GM06990 (cell line): Measurements from ENCODE around the gene PQBP1.

ENCODE experiments used
- DNase-seq: peaks from one replicate; pipeline ENCODE4 v3.0.0-alpha.2; 2011; ENCODE audit not compliant: insufficient read length; ENCODE audit errors: extremely low read depth
- H3K27me3 ChIP-seq: replicated peaks from 2 replicates; pipeline ENCODE4 v1.6.0; 2011; ENCODE audit warnings: low read length; ENCODE audit not compliant: control insufficient read depth, insufficient read depth
- H3K36me3 ChIP-seq: 2 replicates; pipeline ENCODE4 v1.5.1; 2011; ENCODE audit warnings: low read length; ENCODE audit not compliant: control insufficient read depth, insufficient read depth
- H3K4me3 ChIP-seq: replicated peaks from 2 replicates; pipeline ENCODE4 v1.5.1; 2011; ENCODE audit warnings: low read depth, mild to moderate bottlenecking, control low read depth, low read length
- TF ChIP-seq, protein P1 (sequence below): IDR thresholded peaks from 2 replicates; pipeline ENCODE4 v1.5.1; 2011; ENCODE audit warnings: low read length, control low read depth, mild to moderate bottlenecking, inconsistent platforms; ENCODE audit not compliant: insufficient read depth, poor library complexity, severe bottlenecking

PQBP1 gene

DNA sequence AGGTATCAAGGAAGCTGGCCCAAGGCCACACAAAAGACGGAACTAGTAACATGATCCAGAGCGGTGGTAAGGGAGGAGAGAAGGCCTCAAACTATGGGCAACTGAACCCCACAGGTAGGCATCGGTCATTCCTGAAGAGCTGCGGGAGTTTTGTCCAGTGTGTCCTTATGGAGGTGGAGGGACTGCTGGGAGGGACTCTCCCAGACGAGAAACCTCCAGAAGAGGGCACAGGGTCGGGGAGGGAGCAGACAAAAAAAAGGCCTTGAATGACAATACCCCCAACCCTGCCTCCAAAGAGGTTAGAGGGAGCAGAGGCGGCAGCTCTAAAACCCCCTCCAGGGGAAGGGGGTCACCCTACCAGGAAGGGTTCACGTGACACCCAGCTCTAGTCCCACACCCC is 6.5 kb downstream of the PQBP1 start:
- Histone ChIP-seq H3K36me3 (peaks cover 8% of the 10 kb centered on the region), H3K27me3 (no peaks in the 10 kb centered on the region), H3K4me3 (no peak overlapping the region)
- DNase-seq, result no peak
- TF ChIP-seq, protein P1, sequence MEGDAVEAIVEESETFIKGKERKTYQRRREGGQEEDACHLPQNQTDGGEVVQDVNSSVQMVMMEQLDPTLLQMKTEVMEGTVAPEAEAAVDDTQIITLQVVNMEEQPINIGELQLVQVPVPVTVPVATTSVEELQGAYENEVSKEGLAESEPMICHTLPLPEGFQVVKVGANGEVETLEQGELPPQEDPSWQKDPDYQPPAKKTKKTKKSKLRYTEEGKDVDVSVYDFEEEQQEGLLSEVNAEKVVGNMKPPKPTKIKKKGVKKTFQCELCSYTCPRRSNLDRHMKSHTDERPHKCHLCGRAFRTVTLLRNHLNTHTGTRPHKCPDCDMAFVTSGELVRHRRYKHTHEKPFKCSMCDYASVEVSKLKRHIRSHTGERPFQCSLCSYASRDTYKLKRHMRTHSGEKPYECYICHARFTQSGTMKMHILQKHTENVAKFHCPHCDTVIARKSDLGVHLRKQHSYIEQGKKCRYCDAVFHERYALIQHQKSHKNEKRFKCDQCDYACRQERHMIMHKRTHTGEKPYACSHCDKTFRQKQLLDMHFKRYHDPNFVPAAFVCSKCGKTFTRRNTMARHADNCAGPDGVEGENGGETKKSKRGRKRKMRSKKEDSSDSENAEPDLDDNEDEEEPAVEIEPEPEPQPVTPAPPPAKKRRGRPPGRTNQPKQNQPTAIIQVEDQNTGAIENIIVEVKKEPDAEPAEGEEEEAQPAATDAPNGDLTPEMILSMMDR, result no peak

DNA sequence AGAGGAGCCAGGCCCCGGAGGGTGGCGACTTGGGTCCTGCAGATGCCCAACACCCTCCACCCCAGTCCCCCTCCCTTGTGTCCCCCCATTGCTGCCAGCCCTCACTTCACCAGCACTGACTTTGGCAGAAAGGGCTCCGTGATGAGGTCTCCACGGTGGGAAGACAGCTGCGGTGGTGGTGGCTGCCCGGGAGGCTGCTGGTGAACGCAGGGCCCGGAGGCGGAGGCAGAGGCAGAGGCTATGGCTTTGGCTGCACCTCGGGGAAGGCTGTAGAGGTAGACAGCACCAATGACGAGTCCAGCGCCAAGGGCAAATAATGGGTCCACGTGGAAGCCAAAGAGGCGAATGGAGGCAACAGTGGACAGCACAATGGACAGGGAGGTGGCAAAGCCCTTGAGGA is 6.9 kb downstream of the PQBP1 start:
- H3K36me3 ChIP-seq, result peaks cover 8% of the 10 kb centered on the region
- no peaks in the 10 kb centered on the region for H3K27me3 ChIP-seq
- no peak for DNase-seq
- TF ChIP-seq, protein P1, result no peak
- no peak overlapping the region for H3K4me3 ChIP-seq

DNA sequence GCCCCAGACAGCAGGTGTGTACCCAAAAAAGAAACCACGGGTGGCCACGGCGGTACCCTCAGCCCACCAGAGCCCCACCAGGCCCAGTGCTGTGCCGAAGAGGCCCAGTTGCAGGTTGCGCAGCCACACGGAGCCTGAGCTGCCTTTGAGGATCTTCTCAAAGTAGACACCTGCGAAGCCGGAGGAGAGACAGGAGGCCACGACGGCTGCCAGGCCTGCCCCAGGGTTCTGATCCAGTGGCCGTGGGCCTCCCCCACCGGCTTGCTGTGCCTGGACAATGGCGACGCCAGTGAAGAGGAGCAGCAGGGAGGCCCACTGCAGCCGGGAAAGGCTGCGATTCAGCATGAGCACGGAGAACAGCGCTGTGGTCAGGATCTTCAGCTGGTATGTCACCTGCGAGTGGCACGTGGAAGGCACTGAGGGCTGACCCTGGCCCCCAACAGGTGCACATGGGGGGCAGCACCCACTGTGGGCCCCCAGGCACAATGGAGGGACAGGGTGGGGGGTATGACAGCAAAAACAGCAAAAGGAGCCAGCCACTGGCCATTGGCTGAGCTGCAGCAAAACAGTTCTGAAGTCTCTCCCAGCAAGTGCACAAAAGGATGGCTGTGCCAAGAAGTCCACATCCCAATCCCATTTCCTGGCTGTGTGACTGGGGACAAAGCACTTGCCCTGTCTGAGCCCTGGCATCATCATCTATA is 7.5 kb downstream of the PQBP1 start:
- TF ChIP-seq, protein P1, result no peak
- Histone ChIP-seq H3K27me3 (no peaks in the 10 kb centered on the region), H3K36me3 (peaks cover 8% of the 10 kb centered on the region), H3K4me3 (no peak overlapping the region)
- DNase-seq, result no peak

DNA sequence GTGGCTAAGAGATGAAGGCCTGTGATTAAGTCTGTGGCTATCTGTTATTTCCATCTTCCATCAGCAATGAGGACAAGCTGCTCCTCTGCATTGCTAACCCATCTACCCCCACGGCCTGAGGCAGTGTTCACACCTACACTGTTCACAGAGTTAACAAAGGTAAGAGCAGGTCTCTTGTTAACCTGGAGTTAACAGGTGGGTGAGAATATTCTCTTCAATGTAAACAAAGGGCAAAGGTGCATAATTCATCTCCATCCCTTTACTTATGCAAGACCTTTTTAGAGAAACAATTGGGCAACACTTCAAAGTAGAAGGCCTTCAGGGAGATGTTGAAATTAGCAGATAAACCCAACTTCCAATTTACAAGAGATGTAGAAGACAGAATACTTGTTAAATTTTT is 10.9 kb downstream of the PQBP1 start:
- no peak for DNase-seq
- Histone ChIP-seq H3K4me3 (no peak overlapping the region), H3K36me3 (peaks cover 6% of the 10 kb centered on the region; the same call in 1 of the 2 replicates), H3K27me3 (no peaks in the 10 kb centered on the region)
- TF ChIP-seq, protein P1, result no peak

DNA sequence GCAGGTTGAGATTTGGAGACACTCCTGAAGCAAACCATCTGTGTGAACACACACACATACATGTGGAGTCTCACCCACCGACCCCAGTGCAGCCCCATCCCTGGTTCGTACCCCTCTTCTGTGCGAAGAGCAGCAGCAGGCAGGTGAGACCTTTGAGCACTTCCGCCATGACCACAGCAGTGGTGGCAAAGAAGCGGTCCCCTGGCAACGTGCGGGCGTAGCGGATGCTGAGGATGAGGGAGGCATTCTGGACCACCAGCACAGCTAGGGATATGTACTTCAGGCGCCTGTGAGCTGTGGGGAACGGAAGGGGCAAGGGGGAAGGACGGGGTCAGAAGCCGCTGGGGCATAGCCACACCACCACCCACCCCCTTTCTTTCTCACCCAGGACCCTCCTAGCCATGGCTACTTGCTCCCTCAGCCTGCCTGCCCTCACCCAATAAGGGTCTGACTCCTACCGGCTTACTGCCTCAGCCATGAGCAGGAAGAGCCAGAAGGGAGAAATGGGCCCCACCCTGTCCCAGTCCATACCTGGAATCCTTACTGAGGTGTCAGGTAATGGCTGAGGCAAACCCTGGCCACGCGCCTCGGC is 12.1 kb downstream of the PQBP1 start:
- DNase-seq, result no peak
- peaks cover 12% of the 10 kb centered on the region for H3K36me3 ChIP-seq
- TF ChIP-seq, protein P1, result no peak
- no peak overlapping the region for H3K4me3 ChIP-seq
- H3K27me3 ChIP-seq, result no peaks in the 10 kb centered on the region
